Neural progenitor cell (in vitro differentiated cells): ENCODE results near the gene GLIPR2. TPM values are rescaled to one million over a fixed set of nuclear protein-coding genes. Genes with fewer than 3 reads are reported as not detected.

Source experiments
- DNase-seq: peaks from one replicate; pipeline ENCODE4 v3.0.0-alpha.2; 2016; ENCODE audit warnings: low spot score
- H2AFZ ChIP-seq: fragments of 200-600 bp; sonication (generic); replicated peaks from 2 replicates; pipeline ENCODE4 v1.6.1; 2016; ENCODE audit warnings: antibody characterized with exemption
- H3F3A ChIP-seq: fragments of 200-600 bp; sonication (generic); 2 replicates; pipeline ENCODE4 v1.6.1; 2016; ENCODE audit warnings: antibody characterized with exemption, low read depth
- H3K27ac ChIP-seq: fragments of 200-600 bp; sonication (generic); 2 replicates; pipeline ENCODE4 v1.5.1; 2016; ENCODE audit warnings: mild to moderate bottlenecking
- H3K27me3 ChIP-seq: fragments of 200-600 bp; sonication (generic); 2 replicates; pipeline ENCODE4 v1.6.1; 2016; ENCODE audit warnings: mild to moderate bottlenecking, moderate library complexity
- H3K36me3 ChIP-seq: fragments of 200-600 bp; sonication (generic); 2 replicates; pipeline ENCODE4 v1.5.1; 2016
- H3K4me1 ChIP-seq: fragments of 200-600 bp; sonication (generic); 2 replicates; pipeline ENCODE4 v1.6.1; 2016; ENCODE audit warnings: mixed run types
- H3K4me2 ChIP-seq: fragments of 200-600 bp; sonication (generic); 2 replicates; pipeline ENCODE4 v1.6.1; 2016
- H3K4me3 ChIP-seq: fragments of 200-600 bp; sonication (generic); 2 replicates; pipeline ENCODE4 v1.5.1; 2016
- H3K79me2 ChIP-seq: fragments of 200-600 bp; sonication (generic); 2 replicates; pipeline ENCODE4 v1.6.1; 2016; ENCODE audit warnings: low read depth
- H3K9ac ChIP-seq: fragments of 200-600 bp; sonication (generic); 2 replicates; pipeline ENCODE4 v1.6.1; 2016
- H3K9me3 ChIP-seq: fragments of 200-600 bp; sonication (generic); 2 replicates; pipeline ENCODE4 v1.5.1; 2016; ENCODE audit warnings: low read depth
- H4K20me1 ChIP-seq: fragments of 200-600 bp; sonication (generic); 2 replicates; pipeline ENCODE4 v1.6.1; 2016; ENCODE audit warnings: low read depth
- H3K27ac Mint-ChIP-seq: 3 replicates; pipeline ENCODE4 v1.8.0; 2021; ENCODE audit warnings: mixed read lengths
- H3K27me3 Mint-ChIP-seq: 2 replicates; pipeline ENCODE4 v1.8.0; 2022; ENCODE audit warnings: low read depth, mild to moderate bottlenecking, inconsistent platforms, moderate library complexity, mixed read lengths; ENCODE audit not compliant: insufficient read depth
- H3K36me3 Mint-ChIP-seq: 3 replicates; pipeline ENCODE4 v1.8.0; 2021; ENCODE audit warnings: mixed read lengths
- H3K4me1 Mint-ChIP-seq: 3 replicates; pipeline ENCODE4 v1.8.0; 2021; ENCODE audit warnings: mixed read lengths
- H3K4me3 Mint-ChIP-seq: 3 replicates; pipeline ENCODE4 v1.8.0; 2021; ENCODE audit warnings: mild to moderate bottlenecking, moderate library complexity, mixed read lengths
- H3K9me3 Mint-ChIP-seq: 3 replicates; pipeline ENCODE4 v1.8.0; 2020; ENCODE audit warnings: mixed read lengths
- EZH2 ChIP-seq: fragments of 200-600 bp; sonication (generic); IDR thresholded peaks from 2 replicates; pipeline ENCODE4 v1.6.1; 2017; ENCODE audit warnings: antibody characterized with exemption, mild to moderate bottlenecking, moderate library complexity
- EZH2phosphoT487 ChIP-seq: fragments of 200-600 bp; sonication (generic); IDR thresholded peaks from 2 replicates; pipeline ENCODE4 v1.6.1; 2017; ENCODE audit warnings: antibody characterized with exemption
- total RNA-seq: library from RNA; depleted of rRNA; stranded (reverse); fragments of >200 nt; gene quantifications from 2 replicates; pipeline ENCODE4 v1.2.3, GENCODE V29; 2015; ENCODE audit warnings: low replicate concordance
- TF ChIP-seq, protein P1 (sequence below): fragments of 200-600 bp; sonication (generic); IDR thresholded peaks from 2 replicates; pipeline ENCODE4 v1.5.1; 2017; ENCODE audit warnings: antibody characterized with exemption, mild to moderate bottlenecking

The GLIPR2 gene
- total RNA-seq, 1 donor from 2014 or later, result 12.4 TPM

GRCh38 chr9:36213387-36213786 lies 76.9 kb downstream of the GLIPR2 start:
- no peaks in the 10 kb centered on the region for H3K9me3 Mint-ChIP-seq
- H3K4me1 Mint-ChIP-seq, result peaks cover 10% of the 10 kb centered on the region
- peaks cover 3% of the 10 kb centered on the region for H3K4me1 ChIP-seq
- H3K4me2 ChIP-seq, result no peak overlapping the region
- peaks cover 5% of the 10 kb centered on the region for H3K27me3 Mint-ChIP-seq
- H3K9ac ChIP-seq, result no peak overlapping the region
- no peak overlapping the region for H3K27ac Mint-ChIP-seq
- DNase-seq, result no peak
- no peak overlapping the region for H3K4me3 ChIP-seq
- peaks cover 8% of the 10 kb centered on the region for H3F3A ChIP-seq
- no peaks in the 10 kb centered on the region for H3K27me3 ChIP-seq
- no peak overlapping the region for H3K27ac ChIP-seq
- TF ChIP-seq EZH2, result no peak
- TF ChIP-seq, protein P1, sequence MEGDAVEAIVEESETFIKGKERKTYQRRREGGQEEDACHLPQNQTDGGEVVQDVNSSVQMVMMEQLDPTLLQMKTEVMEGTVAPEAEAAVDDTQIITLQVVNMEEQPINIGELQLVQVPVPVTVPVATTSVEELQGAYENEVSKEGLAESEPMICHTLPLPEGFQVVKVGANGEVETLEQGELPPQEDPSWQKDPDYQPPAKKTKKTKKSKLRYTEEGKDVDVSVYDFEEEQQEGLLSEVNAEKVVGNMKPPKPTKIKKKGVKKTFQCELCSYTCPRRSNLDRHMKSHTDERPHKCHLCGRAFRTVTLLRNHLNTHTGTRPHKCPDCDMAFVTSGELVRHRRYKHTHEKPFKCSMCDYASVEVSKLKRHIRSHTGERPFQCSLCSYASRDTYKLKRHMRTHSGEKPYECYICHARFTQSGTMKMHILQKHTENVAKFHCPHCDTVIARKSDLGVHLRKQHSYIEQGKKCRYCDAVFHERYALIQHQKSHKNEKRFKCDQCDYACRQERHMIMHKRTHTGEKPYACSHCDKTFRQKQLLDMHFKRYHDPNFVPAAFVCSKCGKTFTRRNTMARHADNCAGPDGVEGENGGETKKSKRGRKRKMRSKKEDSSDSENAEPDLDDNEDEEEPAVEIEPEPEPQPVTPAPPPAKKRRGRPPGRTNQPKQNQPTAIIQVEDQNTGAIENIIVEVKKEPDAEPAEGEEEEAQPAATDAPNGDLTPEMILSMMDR, result no peak
- no peak for TF ChIP-seq EZH2phosphoT487
- peaks cover 76% of the 10 kb centered on the region for H4K20me1 ChIP-seq
- peaks cover 31% of the 10 kb centered on the region for H3K36me3 Mint-ChIP-seq
- no peaks in the 10 kb centered on the region for H3K36me3 ChIP-seq
- H2AFZ ChIP-seq, result no peak overlapping the region
- H3K4me3 Mint-ChIP-seq, result no peak overlapping the region
- peaks cover 30% of the 10 kb centered on the region for H3K79me2 ChIP-seq
- H3K9me3 ChIP-seq, result no peaks in the 10 kb centered on the region

Other genes starting within 250 kb of the GLIPR2 start
- not detected in 2 replicates for gene HRCT1, start 230.5 kb upstream of the GLIPR2 start, total RNA-seq
- 0.22 TPM in 1 of 2 replicates, not detected in the other for gene SPAAR, start 227.2 kb upstream of the GLIPR2 start, total RNA-seq
- not detected in 2 replicates for gene OR2S2, start 178.6 kb upstream of the GLIPR2 start, total RNA-seq
- 11.0 and 12.2 TPM in 2 replicates for gene RECK, start 99.8 kb upstream of the GLIPR2 start, total RNA-seq
- not detected in 2 replicates for gene CCIN, start 32.7 kb downstream of the GLIPR2 start, total RNA-seq
- 199 and 203 TPM in 2 replicates for gene CLTA, start 54.2 kb downstream of the GLIPR2 start, total RNA-seq
- gene GNE, start 121.7 kb downstream of the GLIPR2 start, total RNA-seq, result 25.2 and 26.8 TPM in 2 replicates